Measurements from ENCODE around the gene C16orf96.

C16orf96 gene

DNA sequence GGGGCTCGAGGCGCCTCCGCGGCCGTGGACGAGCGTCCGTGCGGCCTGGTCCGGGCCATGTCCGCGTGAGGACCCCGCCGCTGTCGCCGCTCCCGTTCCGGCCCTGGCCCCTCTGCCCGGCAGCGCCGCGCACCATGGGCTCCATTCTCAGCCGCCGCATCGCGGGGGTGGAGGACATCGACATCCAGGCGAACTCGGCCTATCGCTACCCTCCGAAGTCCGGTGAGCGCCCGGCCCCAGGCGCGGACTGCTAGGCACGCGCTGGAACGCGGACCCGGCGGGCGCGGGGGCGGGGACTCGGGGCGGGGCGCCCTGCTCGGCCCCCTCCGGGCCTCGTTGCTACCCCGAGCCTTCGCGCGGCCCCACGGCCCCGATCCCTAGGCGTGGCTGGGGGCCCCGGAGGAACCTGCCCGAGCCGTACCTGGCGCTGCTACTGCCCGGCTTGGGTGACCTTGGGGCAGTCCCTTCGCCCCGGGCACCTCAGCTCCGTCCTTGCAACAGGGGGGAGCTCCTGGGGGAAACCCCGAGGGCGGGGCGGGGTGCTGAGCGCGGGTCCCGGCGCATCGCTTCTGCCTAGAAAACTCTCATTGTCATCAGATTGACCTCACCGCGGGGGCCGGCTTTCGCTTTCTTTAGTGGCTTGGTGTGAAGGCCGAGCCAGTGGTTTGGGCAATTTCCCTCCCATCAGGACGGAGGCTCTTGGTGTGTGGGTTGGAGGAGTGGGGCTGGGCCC is 68.9 kb downstream of the C16orf96 start:
- no peaks in the 10 kb centered on the region for H3K9me3 ChIP-seq (ENCODE audit: control insufficient read depth in 1 of 2, low read length in 2 of 2)
- no peaks in the 10 kb centered on the region for H3K36me3 ChIP-seq (ENCODE audit: control insufficient read depth in 1 of 2, insufficient read depth in 2 of 2, low read length in 2 of 2)
- H3K27ac ChIP-seq (ENCODE audit: low read depth, low read length), result peak overlapping the region; percentile 92
- no peaks in the 10 kb centered on the region for H3K27me3 ChIP-seq (ENCODE audit: control insufficient read depth in 1 of 2, insufficient read depth in 2 of 2, low read length in 2 of 2)
- peak overlapping the region; percentile 72 to 87 for H3K4me3 ChIP-seq (ENCODE audit: low read depth in 1 of 2, low read length in 2 of 2)
- H3K9ac ChIP-seq (ENCODE audit: low read depth in 1 of 2, low read length in 2 of 2), result peak overlapping the region; percentile 86 to 87
- peaks cover 22 to 23% of the 10 kb centered on the region in 2 donors for H3K4me1 ChIP-seq (ENCODE audit: control insufficient read depth in 1 of 2, insufficient read depth in 2 of 2, low read length in 2 of 2)

DNA sequence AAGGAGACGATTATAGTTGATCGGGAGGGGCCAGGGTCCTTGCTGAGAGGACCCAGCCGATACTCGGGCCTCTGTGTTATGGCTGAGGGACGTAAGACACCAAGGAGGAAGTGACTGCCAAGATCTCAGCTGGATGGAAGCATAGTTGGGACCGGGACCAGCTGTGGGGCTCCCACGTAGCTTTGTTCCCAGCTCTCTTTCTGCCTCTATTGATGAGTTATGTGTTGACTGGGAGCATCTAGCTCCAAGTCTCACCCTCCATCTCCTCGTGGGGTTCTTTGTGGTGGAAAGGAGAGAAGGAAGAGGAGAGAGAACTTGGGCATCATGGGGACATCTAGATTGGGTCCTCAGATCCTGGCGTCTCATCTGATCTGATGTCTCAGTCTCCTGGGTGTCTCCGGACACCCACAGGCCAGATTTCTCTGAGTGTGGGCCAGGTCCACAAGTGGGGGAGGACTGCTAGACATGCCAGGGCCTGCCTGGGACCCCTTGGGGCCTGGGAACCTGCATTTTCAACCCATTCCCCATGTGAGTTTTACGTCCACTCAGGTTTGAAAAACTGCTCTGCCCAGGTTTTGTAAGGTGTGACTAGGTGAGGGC is 69.5 kb downstream of the C16orf96 start:
- Histone ChIP-seq H3K36me3 (ENCODE audit: control insufficient read depth in 1 of 2, insufficient read depth in 2 of 2, low read length in 2 of 2) (no peaks in the 10 kb centered on the region), H3K27me3 (ENCODE audit: control insufficient read depth in 1 of 2, insufficient read depth in 2 of 2, low read length in 2 of 2) (no peaks in the 10 kb centered on the region), H3K4me1 (ENCODE audit: control insufficient read depth in 1 of 2, insufficient read depth in 2 of 2, low read length in 2 of 2) (peaks cover 22 to 23% of the 10 kb centered on the region in 2 donors), H3K9me3 (ENCODE audit: control insufficient read depth in 1 of 2, low read length in 2 of 2) (no peaks in the 10 kb centered on the region), H3K9ac (ENCODE audit: low read depth in 1 of 2, low read length in 2 of 2) (peak overlapping the region; percentile 86 to 87), H3K27ac (ENCODE audit: low read depth, low read length) (peak overlapping the region; percentile 92), H3K4me3 (ENCODE audit: low read depth in 1 of 2, low read length in 2 of 2) (peak overlapping the region; percentile 72 to 87)

DNA sequence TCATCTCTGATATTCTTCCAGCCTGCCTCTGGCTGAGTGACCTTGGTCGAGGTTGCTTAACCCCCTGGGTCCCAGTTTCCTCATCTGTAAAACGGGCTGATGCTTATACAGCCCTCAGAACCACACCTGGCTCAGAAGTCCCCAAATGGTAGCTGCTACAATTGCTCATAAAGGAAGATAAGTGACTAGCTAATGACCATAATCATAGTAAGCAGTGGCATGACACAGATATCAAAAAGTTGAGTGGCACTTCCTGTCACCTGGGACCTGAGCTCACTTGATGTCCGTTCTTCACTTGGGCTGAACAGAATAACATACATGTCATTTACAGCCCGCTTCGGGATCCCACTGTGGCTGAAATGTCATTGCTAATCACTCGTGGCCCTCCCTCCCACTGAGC is 70.3 kb downstream of the C16orf96 start:
- Histone ChIP-seq H3K36me3 (ENCODE audit: control insufficient read depth in 1 of 2, insufficient read depth in 2 of 2, low read length in 2 of 2) (no peaks in the 10 kb centered on the region), H3K9me3 (ENCODE audit: control insufficient read depth in 1 of 2, low read length in 2 of 2) (peaks cover 2 to 4% of the 10 kb centered on the region in 2 donors), H3K4me1 (ENCODE audit: control insufficient read depth in 1 of 2, insufficient read depth in 2 of 2, low read length in 2 of 2) (peaks cover 22 to 23% of the 10 kb centered on the region in 2 donors), H3K9ac (ENCODE audit: low read depth in 1 of 2, low read length in 2 of 2) (peak overlapping the region; percentile 86 to 87), H3K27me3 (ENCODE audit: control insufficient read depth in 1 of 2, insufficient read depth in 2 of 2, low read length in 2 of 2) (no peaks in the 10 kb centered on the region), H3K4me3 (ENCODE audit: low read depth in 1 of 2, low read length in 2 of 2) (peak overlapping the region; percentile 72 to 87), H3K27ac (ENCODE audit: low read depth, low read length) (no peak overlapping the region)

DNA sequence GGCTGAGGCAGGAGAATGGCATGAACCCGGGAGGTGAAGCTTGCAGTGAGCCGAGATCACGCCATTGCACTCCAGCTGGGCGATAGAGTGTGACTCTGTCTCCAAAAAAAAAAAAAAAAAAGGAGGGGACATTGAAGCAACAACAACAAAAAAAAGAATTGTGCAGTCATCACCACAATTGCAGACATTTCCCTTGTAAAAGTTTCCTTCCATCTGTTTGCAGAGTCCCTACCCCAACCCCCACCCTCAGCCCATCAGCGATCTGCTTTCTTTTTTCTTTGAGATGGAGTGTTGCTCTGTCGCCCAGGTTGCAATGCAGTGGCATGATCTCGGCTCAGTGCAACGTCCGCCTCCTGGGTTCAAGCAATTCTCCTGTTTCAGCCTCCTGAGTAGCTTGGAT is 72.1 kb downstream of the C16orf96 start:
- Histone ChIP-seq H3K9ac (ENCODE audit: low read depth in 1 of 2, low read length in 2 of 2) (no peak overlapping the region), H3K27ac (ENCODE audit: low read depth, low read length) (no peak overlapping the region), H3K27me3 (ENCODE audit: control insufficient read depth in 1 of 2, insufficient read depth in 2 of 2, low read length in 2 of 2) (no peaks in the 10 kb centered on the region), H3K36me3 (ENCODE audit: control insufficient read depth in 1 of 2, insufficient read depth in 2 of 2, low read length in 2 of 2) (no peaks in the 10 kb centered on the region), H3K4me3 (ENCODE audit: low read depth in 1 of 2, low read length in 2 of 2) (no peak overlapping the region), H3K9me3 (ENCODE audit: control insufficient read depth in 1 of 2, low read length in 2 of 2) (peaks cover 5 to 6% of the 10 kb centered on the region in 2 donors), H3K4me1 (ENCODE audit: control insufficient read depth in 1 of 2, insufficient read depth in 2 of 2, low read length in 2 of 2) (peaks cover 22 to 23% of the 10 kb centered on the region in 2 donors)

DNA sequence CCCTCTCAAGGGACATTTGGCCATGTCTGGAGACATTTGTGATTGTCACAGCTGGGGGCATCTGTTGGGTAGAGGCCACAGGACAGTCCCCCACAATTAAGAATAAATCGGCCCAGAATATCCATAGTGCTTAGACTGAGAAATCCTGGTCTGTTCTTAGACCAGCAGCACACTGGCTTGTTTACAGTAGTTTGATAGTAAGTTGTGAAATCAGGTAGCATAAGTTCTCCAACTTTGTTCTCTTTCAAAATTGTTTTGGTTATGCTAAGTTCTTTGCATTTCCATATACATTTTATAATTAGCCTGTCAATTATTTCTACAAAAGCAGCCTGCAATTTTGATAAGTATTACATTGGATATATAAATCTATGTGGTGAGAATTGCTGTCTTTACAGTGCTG is 75.3 kb downstream of the C16orf96 start:
- Histone ChIP-seq H3K4me1 (ENCODE audit: control insufficient read depth in 1 of 2, insufficient read depth in 2 of 2, low read length in 2 of 2) (peaks cover 4 to 7% of the 10 kb centered on the region in 2 donors), H3K27ac (ENCODE audit: low read depth, low read length) (no peak overlapping the region), H3K9me3 (ENCODE audit: control insufficient read depth in 1 of 2, low read length in 2 of 2) (peaks cover 5 to 6% of the 10 kb centered on the region in 2 donors), H3K4me3 (ENCODE audit: low read depth in 1 of 2, low read length in 2 of 2) (no peak overlapping the region), H3K9ac (ENCODE audit: low read depth in 1 of 2, low read length in 2 of 2) (no peak overlapping the region), H3K27me3 (ENCODE audit: control insufficient read depth in 1 of 2, insufficient read depth in 2 of 2, low read length in 2 of 2) (no peaks in the 10 kb centered on the region), H3K36me3 (ENCODE audit: control insufficient read depth in 1 of 2, insufficient read depth in 2 of 2, low read length in 2 of 2) (peaks cover 3 to 13% of the 10 kb centered on the region in 2 donors)

DNA sequence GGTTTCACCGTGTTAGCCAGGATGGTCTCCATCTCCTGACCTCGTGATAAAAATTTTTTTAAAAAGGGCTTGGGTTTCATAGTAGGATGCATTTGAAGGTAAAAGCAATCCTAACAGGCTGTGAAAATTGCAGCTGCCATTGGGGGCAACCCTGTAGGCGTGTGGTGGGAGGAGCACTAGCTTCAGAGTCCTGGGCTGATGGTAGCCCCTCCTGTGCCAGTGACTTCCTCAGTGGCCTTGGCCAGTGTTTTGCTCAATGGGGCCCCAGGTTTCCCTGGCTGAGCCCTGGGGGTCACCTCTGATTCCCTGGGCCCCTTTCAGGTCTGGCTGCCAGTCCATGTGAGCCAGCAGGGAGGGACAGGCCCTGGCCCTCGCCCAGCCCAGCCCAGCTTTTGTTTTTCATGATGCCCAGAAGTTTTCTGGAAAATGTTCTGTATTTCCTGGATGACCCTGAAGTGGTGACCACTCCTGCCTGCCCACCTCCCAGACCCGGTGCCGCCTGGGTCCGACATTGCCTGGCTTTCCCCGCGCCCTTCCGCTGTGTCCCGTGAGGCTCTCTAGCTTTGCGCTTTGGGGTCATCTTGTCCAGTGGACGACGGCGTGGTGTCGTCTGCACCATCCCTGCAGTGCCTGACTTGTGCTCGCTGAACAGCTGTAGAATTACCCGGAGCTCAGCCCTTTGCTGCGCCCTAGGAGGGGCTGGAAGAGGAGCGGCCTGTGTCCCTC is 77.9 kb downstream of the C16orf96 start:
- Histone ChIP-seq H3K27me3 (ENCODE audit: control insufficient read depth in 1 of 2, insufficient read depth in 2 of 2, low read length in 2 of 2) (no peaks in the 10 kb centered on the region), H3K4me1 (ENCODE audit: control insufficient read depth in 1 of 2, insufficient read depth in 2 of 2, low read length in 2 of 2) (no peaks in the 10 kb centered on the region), H3K9ac (ENCODE audit: low read depth in 1 of 2, low read length in 2 of 2) (no peak overlapping the region), H3K9me3 (ENCODE audit: control insufficient read depth in 1 of 2, low read length in 2 of 2) (peaks cover 5 to 6% of the 10 kb centered on the region in 2 donors), H3K36me3 (ENCODE audit: control insufficient read depth in 1 of 2, insufficient read depth in 2 of 2, low read length in 2 of 2) (peaks cover 3 to 25% of the 10 kb centered on the region in 2 donors), H3K4me3 (ENCODE audit: low read depth in 1 of 2, low read length in 2 of 2) (no peak overlapping the region), H3K27ac (ENCODE audit: low read depth, low read length) (no peak overlapping the region)

DNA sequence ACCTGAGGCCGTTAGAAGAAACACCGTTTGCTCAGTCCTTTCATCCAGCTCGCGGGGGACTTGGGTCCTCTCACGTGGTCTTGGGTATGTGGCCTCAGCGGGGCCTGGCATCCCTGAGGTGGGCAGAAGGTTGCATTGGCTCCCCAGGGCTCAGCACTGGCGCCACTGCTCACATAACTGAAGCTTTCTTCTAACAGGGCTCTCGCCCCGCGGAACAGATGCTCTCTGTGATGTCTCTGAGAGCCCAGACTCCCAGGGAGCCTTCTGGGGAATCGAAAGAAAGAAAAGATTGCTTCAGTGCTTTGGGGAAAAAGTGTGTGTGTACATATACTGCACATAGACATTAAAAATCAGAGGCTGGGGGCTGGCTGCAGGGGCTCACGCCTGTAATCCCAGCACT is 78.6 kb downstream of the C16orf96 start:
- no peaks in the 10 kb centered on the region for H3K27me3 ChIP-seq (ENCODE audit: control insufficient read depth in 1 of 2, insufficient read depth in 2 of 2, low read length in 2 of 2)
- no peak overlapping the region for H3K9ac ChIP-seq (ENCODE audit: low read depth in 1 of 2, low read length in 2 of 2)
- no peak overlapping the region for H3K27ac ChIP-seq (ENCODE audit: low read depth, low read length)
- H3K4me1 ChIP-seq (ENCODE audit: control insufficient read depth in 1 of 2, insufficient read depth in 2 of 2, low read length in 2 of 2), result no peaks in the 10 kb centered on the region
- peaks cover 5 to 6% of the 10 kb centered on the region in 2 donors for H3K9me3 ChIP-seq (ENCODE audit: control insufficient read depth in 1 of 2, low read length in 2 of 2)
- peaks cover 3 to 27% of the 10 kb centered on the region in 2 donors for H3K36me3 ChIP-seq (ENCODE audit: control insufficient read depth in 1 of 2, insufficient read depth in 2 of 2, low read length in 2 of 2)
- H3K4me3 ChIP-seq (ENCODE audit: low read depth in 1 of 2, low read length in 2 of 2), result no peak overlapping the region

DNA sequence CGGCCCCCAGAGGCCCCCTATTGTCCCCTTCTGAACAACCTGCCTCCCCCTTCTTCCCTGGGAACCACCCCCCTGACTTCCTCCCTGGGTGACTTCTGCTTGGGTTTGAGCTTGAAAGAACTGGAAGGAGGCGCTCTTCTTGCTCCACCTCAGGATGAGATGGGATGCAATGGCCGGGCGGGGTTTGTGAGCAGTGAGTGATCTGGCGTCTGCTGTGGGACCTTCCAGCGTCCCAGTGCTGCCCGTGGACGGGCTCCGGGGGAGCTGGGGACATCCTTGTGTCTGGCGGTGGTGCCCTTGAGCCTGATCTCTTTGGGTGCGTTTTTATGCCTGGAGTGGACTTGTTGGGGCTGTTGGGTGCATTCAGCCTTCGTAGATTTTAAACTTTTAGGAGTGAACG is 80.1 kb downstream of the C16orf96 start:
- Histone ChIP-seq H3K9ac (ENCODE audit: low read depth in 1 of 2, low read length in 2 of 2) (no peak overlapping the region), H3K27me3 (ENCODE audit: control insufficient read depth in 1 of 2, insufficient read depth in 2 of 2, low read length in 2 of 2) (no peaks in the 10 kb centered on the region), H3K4me1 (ENCODE audit: control insufficient read depth in 1 of 2, insufficient read depth in 2 of 2, low read length in 2 of 2) (peaks cover 11 to 13% of the 10 kb centered on the region in 2 donors), H3K36me3 (ENCODE audit: control insufficient read depth in 1 of 2, insufficient read depth in 2 of 2, low read length in 2 of 2) (peaks cover 3 to 34% of the 10 kb centered on the region in 2 donors), H3K9me3 (ENCODE audit: control insufficient read depth in 1 of 2, low read length in 2 of 2) (peaks cover 3 to 6% of the 10 kb centered on the region in 2 donors), H3K27ac (ENCODE audit: low read depth, low read length) (no peak overlapping the region), H3K4me3 (ENCODE audit: low read depth in 1 of 2, low read length in 2 of 2) (no peak overlapping the region)

DNA sequence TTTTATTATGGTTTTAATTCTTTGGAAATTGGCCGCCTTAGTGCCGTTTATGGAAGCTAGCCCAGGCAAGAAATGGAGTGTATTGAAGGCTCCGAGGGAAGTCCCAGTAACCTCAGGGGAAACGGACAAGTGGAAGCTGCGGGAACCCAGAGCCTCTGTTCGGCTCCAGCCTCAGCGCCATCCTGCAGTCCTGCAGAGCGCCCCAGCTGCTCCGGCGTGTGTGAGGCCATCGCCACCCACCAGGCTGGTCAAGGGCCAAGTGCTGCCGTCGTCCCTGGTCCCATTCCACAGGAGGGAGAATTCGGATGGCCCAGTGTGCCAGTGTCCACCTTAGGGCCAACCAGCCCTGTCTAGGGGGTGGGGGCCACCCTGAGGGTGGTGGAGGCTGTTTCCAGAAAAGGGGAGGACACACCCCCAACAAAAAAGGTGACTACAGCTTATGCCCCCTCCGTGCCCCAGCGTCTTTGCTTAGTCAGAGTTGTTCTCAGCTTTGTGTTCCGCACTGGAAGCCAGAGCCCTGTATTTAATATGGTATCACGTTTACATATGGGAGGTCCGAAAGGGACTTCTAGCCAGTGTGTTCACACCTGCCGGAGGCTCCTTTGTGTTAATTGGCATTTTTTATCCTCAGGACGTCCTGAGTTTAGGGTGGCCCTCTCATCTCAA is 81.5 kb downstream of the C16orf96 start:
- H3K4me3 ChIP-seq (ENCODE audit: low read depth in 1 of 2, low read length in 2 of 2), result no peak overlapping the region
- H3K27ac ChIP-seq (ENCODE audit: low read depth, low read length), result no peak overlapping the region
- no peaks in the 10 kb centered on the region for H3K27me3 ChIP-seq (ENCODE audit: control insufficient read depth in 1 of 2, insufficient read depth in 2 of 2, low read length in 2 of 2)
- peaks cover 11 to 14% of the 10 kb centered on the region in 2 donors for H3K4me1 ChIP-seq (ENCODE audit: control insufficient read depth in 1 of 2, insufficient read depth in 2 of 2, low read length in 2 of 2)
- H3K9me3 ChIP-seq (ENCODE audit: control insufficient read depth in 1 of 2, low read length in 2 of 2), result no peaks in the 10 kb centered on the region
- no peak overlapping the region for H3K9ac ChIP-seq (ENCODE audit: low read depth in 1 of 2, low read length in 2 of 2)
- peaks cover 3 to 34% of the 10 kb centered on the region in 2 donors for H3K36me3 ChIP-seq (ENCODE audit: control insufficient read depth in 1 of 2, insufficient read depth in 2 of 2, low read length in 2 of 2)
